H54 (cell line): Measurements from ENCODE around the gene PLCD3.
A peak's percentile ranks its signal among the peaks of the same experiment; 100 is the strongest.

Experiments used
- DNase-seq: peaks from one replicate; pipeline ENCODE4 v3.0.0; 2011; ENCODE audit warnings: low spot score, mixed read lengths; ENCODE audit not compliant: insufficient read length
- FAIRE-seq: peaks from 3 replicates; lab custom pipeline; 2011; peaks lifted over from hg19 to GRCh38; lab: Jason Lieb, UNC
- POLR2A ChIP-seq: IDR thresholded peaks from 2 replicates; pipeline ENCODE4 v1.6.1; 2011; ENCODE audit warnings: low read depth, mild to moderate bottlenecking, low read length

PLCD3 gene

DNA sequence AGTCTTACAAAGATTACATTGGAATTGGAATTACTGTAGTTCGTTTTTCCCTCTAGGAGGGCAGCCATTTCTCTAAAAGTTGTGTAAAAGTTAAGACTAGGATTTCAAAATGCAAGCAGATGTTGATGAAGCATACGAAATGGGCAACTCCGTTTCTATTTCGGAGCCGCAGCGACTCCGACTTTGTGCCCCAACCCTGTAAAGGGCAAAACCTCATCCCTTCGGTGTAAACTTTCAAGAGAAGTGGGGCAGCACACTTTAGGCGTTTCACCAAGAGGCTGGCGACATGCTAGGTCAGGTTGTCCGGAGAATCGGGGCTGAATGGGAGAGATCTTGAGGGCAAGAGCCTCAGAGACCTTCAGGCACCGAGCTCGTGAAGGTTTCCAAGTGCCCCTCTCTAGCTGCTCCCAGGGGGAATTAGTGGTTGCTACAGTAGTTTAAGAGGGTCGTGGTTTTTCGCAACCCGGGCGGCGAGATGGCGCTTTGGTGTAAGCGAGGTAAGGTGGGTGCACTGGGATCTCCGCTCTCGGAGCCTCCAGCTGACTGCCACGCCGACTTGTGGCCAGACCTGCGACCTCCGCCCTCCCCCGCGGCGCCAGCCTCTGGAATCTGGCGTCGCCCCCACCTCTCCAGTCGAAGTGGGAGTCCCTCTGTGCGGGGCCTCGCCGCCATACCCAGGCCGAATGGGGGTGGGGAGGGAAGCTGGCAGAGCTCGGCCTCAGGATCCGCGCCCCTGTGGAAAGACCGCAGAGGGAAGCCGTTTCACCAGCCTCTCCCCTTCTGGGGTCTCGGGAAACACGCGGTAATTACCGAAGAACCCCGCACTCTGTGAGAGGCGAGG is 28.4 kb upstream of the PLCD3 start:
- TF ChIP-seq POLR2A, result peak; percentile 2
- no peak for DNase-seq
- FAIRE-seq, result no peak

DNA sequence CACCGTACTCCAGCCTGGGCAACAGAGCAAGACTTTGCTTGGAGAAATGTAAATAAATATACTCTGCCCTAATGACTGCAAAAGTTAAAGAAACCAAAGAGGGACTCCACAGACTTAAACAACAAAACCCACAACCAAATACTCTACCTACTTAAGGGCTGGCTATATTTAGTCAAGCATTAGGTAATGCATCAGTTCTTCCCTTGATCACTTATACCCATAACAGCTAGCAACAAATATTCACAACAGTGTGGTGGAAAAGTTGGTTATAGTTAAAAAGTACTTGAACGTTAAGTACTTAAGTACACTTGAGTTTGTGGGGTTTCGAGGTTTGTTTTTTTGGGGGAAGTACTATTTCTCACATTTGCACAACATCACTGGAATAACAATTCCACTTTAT is 23.9 kb upstream of the PLCD3 start:
- no peak for TF ChIP-seq POLR2A
- no peak for DNase-seq
- FAIRE-seq, result no peak

DNA sequence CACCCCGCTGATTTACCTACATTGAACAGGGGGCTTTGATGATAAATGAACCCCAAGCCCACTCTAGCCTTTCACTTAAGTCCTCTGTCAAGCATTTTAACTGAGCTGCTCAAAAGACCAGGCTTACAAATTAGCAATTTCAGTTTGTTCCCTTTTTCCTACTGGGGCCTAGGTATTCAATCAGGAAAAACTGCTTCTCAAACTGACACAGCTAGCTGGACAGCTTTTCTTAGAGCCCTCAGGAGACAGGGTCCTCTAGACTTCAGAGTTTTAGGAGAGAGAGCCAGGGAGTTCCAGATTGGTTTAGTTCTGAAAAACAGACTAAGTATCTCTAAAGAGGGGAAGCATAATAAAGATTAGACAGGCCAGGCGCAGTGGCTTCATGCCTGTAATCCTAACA is 23.2 kb upstream of the PLCD3 start:
- no peak for FAIRE-seq
- TF ChIP-seq POLR2A, result no peak
- DNase-seq, result no peak

DNA sequence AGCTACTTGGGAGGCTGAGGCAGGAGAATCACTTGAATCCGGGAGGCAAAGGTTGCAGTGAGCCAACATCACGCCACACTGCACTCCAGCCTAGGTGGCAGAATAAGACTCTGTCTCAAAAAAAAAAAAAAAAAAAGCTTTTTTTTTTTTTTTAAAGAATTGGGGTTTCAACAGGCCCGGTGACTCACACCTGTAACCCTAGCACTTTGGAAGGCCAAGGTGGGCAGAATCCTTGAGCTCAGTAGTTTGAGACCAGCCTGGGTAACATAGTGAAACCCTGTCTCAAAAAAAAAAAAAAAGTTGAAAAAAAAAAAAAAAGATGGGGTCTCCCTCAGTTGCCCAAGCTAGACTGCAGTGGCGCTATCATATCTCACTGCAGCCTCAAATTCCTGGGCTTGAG is 22.7 kb upstream of the PLCD3 start:
- no peak for FAIRE-seq
- DNase-seq, result no peak

DNA sequence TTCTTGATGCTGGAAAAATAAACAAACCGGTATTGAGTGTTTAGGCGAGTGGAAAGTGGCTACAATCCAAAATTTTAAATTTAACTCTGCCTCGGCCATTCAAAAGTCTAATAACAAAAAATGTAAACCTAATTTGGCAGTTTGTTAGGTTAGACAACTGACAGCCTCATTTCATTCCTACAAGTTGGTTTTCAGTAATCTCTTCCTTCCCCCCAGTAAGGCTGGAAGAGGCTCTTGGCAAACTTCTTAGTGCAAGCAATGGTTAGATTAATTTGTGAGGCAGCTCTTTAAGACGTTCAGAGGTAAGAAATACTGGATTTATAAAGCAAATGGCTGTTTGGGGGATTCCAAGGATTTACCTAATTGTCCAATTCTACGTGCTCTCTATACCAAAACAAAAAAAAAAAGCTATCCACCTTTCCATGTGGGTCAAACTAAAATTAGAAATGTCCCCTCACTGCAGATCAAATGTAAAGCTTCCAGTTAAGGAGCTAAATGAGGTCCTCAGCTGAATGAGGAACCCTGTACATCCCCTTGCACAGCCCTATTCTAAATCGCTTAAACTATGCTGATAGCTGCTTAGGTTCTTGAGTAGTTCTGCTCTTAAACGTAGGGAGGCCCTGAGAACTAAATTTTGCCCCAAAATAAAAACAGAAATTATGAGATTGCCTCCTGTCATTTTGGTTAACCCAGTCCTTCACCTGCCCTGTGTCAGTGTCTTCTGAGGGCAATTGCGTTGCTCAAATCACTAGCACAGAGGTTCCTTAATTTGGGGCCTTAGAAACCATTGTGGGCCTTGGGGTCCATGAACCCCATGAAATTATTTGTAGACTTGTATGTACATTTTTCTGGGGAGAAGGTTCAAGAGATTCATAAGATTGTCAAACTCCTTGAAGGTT is 18.8 kb upstream of the PLCD3 start:
- FAIRE-seq (no peak), DNase-seq (no peak)
- TF ChIP-seq POLR2A, result no peak

More for the DNA sequence above, 22.7 kb upstream of the PLCD3 start:
- no peak for TF ChIP-seq POLR2A

DNA sequence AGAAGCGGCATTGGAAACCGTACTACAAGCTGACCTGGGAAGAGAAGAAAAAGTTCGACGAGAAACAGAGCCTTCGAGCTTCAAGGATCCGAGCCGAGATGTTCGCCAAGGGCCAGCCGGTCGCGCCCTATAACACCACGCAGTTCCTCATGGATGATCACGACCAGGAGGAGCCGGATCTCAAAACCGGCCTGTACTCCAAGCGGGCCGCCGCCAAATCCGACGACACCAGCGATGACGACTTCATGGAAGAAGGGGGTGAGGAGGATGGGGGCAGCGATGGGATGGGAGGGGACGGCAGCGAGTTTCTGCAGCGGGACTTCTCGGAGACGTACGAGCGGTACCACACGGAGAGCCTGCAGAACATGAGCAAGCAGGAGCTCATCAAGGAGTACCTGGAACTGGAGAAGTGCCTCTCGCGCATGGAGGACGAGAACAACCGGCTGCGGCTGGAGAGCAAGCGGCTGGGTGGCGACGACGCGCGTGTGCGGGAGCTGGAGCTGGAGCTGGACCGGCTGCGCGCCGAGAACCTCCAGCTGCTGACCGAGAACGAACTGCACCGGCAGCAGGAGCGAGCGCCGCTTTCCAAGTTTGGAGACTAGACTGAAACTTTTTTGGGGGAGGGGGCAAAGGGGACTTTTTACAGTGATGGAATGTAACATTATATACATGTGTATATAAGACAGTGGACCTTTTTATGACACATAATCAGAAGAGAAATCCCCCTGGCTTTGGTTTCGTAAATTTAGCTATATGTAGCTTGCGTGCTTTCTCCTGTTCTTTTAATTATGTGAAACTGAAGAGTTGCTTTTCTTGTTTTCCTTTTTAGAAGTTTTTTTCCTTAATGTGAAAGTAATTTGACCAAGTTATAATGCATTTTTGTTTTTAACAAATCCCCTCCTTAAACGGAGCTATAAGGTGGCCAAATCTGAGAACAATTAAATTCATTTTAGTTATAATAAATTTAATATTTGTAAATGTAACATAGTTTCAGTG is 17.7 kb upstream of the PLCD3 start:
- no peak for DNase-seq

DNA sequence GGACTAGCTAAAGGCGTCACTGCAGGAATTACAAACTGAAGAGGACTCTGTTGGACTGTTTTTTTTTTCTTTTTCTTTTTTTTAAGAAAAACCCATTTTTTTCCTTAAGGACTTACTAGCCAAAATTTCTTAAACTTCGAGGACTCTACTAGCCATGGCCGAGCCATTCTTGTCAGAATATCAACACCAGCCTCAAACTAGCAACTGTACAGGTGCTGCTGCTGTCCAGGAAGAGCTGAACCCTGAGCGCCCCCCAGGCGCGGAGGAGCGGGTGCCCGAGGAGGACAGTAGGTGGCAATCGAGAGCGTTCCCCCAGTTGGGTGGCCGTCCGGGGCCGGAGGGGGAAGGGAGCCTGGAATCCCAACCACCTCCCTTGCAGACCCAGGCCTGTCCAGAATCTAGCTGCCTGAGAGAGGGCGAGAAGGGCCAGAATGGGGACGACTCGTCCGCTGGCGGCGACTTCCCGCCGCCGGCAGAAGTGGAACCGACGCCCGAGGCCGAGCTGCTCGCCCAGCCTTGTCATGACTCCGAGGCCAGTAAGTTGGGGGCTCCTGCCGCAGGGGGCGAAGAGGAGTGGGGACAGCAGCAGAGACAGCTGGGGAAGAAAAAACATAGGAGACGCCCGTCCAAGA is 16.8 kb upstream of the PLCD3 start:
- DNase-seq (no peak), FAIRE-seq (no peak)

More for the DNA sequence above, 17.7 kb upstream of the PLCD3 start:
- no peak for FAIRE-seq
- TF ChIP-seq POLR2A, result peak; percentile 38; the same call in 1 of the 2 replicates

DNA sequence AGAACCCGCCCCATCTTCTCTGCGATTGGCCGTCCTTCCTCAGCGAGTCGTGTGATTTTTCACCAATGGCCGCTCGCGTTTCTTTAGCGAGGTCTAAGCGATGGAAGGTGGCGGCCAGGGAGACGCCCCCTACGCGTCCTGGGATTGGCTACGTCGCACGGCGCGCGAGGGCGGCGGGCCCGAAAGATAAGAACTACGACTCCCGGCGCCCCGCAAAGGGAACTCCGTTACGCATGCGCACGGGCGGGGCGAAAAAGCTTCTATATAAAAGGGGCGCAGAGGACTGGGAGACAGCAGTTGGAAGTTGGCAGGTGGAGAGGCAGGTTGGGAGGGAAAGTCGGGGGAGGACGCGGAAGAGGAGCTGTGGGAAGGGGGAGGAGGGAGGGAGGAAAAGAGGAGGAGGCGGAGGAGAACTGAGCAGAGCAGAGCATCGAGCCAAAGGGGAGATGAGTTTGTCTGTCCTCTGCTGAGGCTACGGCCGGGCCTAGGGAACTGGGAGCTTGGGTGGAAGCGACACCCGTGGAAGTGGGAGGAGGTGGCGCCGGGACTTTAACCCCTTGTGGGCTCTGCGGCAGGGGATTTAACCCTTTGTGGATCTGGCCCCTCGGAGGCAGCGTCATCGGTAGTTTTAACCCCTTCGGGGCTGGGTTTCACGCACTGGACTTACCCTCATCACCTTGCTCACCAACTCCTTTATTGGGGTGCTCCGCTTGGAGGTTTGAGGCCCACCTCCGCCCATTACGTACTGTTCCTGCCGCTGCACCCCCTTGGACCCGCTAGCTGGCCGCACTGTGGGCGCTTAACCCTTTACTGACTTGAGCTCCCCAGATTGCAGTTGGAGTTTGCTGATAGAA is 16.1 kb upstream of the PLCD3 start, which contains the start of gene HEXIM1:
TSS of gene HEXIM1 (plus strand) at position 293 of the 854 bp plus-strand sequence. CDS start 716 bp downstream, outside the sequence.
- peak; percentile 72 for FAIRE-seq

More for the DNA sequence above, 16.8 kb upstream of the PLCD3 start:
- peak; percentile 68 for TF ChIP-seq POLR2A

DNA sequence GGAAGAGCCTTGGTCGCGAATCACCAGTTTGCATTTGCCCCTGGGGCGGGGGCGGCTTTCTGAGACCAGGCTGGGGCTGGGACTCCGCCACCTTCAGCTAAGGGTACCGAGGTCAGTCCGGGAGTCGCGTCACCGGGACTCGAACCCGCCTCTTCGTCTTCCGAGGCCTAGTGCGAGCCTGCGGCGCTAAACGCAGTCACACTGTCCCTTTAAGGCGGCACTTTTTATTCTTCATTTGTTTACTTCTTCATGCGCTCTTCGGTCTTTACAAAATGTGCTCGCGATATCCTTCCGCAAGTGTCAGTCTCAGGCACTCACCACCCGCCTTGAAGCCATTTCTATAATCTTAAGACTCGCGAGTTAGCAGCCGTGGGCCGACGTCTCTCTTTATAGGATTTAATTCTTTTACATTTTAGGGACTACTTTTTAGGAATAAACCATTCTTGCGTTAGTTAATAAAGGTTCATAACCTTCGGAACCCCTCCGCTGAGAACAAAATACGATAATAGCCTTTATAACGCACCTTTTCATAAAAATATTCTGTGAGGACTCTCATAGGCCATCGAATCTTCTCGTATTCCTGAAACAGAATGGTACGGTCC is 15.4 kb upstream of the PLCD3 start:
- no peak for DNase-seq

More for the DNA sequence above, 16.1 kb upstream of the PLCD3 start, which contains the start of gene HEXIM1:
- peak; percentile 100 for TF ChIP-seq POLR2A
- peak; percentile 99 for DNase-seq

DNA sequence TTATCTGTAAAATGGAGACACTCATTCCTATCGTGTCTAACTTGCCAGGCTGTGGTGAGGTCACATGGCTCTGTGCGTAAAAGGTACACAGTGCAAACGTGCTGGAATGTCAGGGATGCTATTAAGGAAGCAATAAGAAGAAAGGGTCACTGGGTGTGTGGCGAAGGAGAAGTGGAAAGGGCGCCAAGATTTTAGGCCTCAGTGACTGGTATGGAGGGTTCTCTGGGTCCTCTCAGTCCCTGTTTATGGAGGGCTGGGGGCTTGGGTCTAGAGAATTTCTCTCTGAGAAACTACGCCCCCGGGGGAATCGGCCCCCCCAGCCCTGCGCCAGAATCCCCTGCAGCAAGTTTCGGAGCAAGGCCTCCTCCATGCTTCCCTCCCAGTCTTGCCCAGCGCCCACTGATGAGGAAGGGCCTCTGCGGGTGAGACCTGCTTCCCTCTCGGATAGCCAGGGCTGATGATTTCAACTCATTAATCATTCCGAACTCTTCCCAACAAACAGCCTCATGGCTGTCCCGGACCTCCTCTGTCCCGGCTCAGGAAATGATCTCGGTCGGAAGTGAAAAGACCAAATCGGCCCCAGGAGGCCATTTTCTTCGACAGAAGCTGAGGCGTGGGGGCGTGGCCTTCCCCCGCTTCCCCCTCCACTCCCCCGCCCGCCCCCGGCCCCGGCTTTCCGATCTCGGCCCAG is 14.7 kb upstream of the PLCD3 start:
- DNase-seq, result no peak
- FAIRE-seq, result no peak
- TF ChIP-seq POLR2A, result no peak; the same call in 1 of the 2 replicates

More for the DNA sequence above, 15.4 kb upstream of the PLCD3 start:
- TF ChIP-seq POLR2A, result peak; percentile 10; the same call in 1 of the 2 replicates
- peak; percentile 15 for FAIRE-seq

DNA sequence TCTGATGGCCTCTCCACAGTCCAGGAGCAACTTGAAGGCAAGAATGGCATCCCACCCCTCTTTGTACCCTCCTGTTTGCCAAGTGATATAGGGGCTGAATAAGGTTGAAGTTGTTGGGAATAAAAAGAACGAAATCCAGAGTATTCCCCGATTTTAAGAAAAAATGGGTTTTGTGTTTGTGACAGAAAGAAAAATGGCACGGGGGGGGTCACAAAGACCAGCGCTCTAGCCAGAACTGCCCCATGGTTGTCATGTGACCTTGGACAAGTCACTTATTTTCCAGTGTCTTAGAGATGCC is 14.2 kb upstream of the PLCD3 start:
- DNase-seq (no peak), FAIRE-seq (no peak)
- no peak for TF ChIP-seq POLR2A
